Caco-2 (cell line): ENCODE measurements around the gene SCGB2A2. TPM values are rescaled to one million over a fixed set of nuclear protein-coding genes. Genes with fewer than 3 reads are reported as not detected.

Experiments used
- BruUV-seq: library from RNA; stranded (reverse); fragments of 400-500 nt; replicated peaks from 2 replicates; lab custom pipeline; 2021; lab: Mats Ljungman, UMichigan
- CTCF ChIA-PET: fragments of 300-600 bp; sonication (Branson Sonifier 250); formaldehyde crosslinking; loops from one replicate; lab custom pipeline; 2022; ENCODE audit warnings: antibody characterized with exemption; lab: Charles Lee
- POLR2A ChIA-PET: fragments of 300-600 bp; sonication (Branson Sonifier 250); formaldehyde crosslinking; loops from one replicate; lab custom pipeline; 2022; ENCODE audit warnings: antibody characterized with exemption; lab: Charles Lee
- DNase-seq, 2 experiments: peaks; one replicate each; pipeline versions ENCODE4 v3.0.0 to v3.0.0-alpha.2; 2020 to 2022
- H3K27me3 ChIP-seq: replicated peaks from 2 replicates; pipeline ENCODE4 v1.6.0; 2011; ENCODE audit warnings: low read length; ENCODE audit not compliant: control insufficient read depth, insufficient read depth
- H3K36me3 ChIP-seq: 2 replicates; pipeline ENCODE4 v1.5.1; 2011; ENCODE audit warnings: low read length; ENCODE audit not compliant: control insufficient read depth, insufficient read depth
- H3K4me1 ChIP-seq: fragments of 250-450 bp; sonication (Bioruptor Pico); 2 replicates; pipeline ENCODE4 v1.5.1; 2020; ENCODE audit warnings: mild to moderate bottlenecking
- H3K4me3 ChIP-seq: 2 replicates; pipeline ENCODE4 v1.5.1; 2011; ENCODE audit warnings: low read depth, mild to moderate bottlenecking, control low read depth, low read length
- H3K9me3 ChIP-seq: fragments of 250-450 bp; sonication (Bioruptor Pico); 2 replicates; pipeline ENCODE4 v1.5.1; 2020; ENCODE audit warnings: mild to moderate bottlenecking, moderate library complexity
- H3K27ac Mint-ChIP-seq: one replicate; pipeline ENCODE4 v1.8.0; 2022; ENCODE audit warnings: mixed read lengths; ENCODE audit not compliant: unreplicated experiment
- H3K27me3 Mint-ChIP-seq: one replicate; pipeline ENCODE4 v1.8.0; 2022; ENCODE audit warnings: mixed read lengths; ENCODE audit not compliant: insufficient read depth, unreplicated experiment
- H3K36me3 Mint-ChIP-seq: one replicate; pipeline ENCODE4 v1.8.0; 2022; ENCODE audit warnings: mild to moderate bottlenecking, mixed read lengths; ENCODE audit not compliant: insufficient read depth, unreplicated experiment
- H3K4me1 Mint-ChIP-seq: one replicate; pipeline ENCODE4 v1.8.0; 2022; ENCODE audit warnings: low read depth, mixed read lengths; ENCODE audit not compliant: unreplicated experiment
- H3K4me3 Mint-ChIP-seq: one replicate; pipeline ENCODE4 v1.8.0; 2022; ENCODE audit warnings: mild to moderate bottlenecking, moderate library complexity, mixed read lengths; ENCODE audit not compliant: unreplicated experiment
- H3K9me3 Mint-ChIP-seq: one replicate; pipeline ENCODE4 v1.8.0; 2022; ENCODE audit warnings: mixed read lengths; ENCODE audit not compliant: unreplicated experiment
- CTCF ChIP-seq, 2 experiments: fragments of 200-600 bp in 1 of 2; IDR thresholded peaks; 1 replicate in 1 of 2; 2 replicates in 1 of 2; pipeline versions ENCODE4 v1.5.1 to v1.8.0; 2011 to 2022; ENCODE audit warnings: antibody characterized with exemption in 1 of 2, control low read depth in 1 of 2, inconsistent platforms in 1 of 2, low read depth in 1 of 2, low read length in 1 of 2, mild to moderate bottlenecking in 1 of 2, moderate library complexity in 1 of 2; ENCODE audit not compliant: insufficient read depth in 1 of 2, severe bottlenecking in 1 of 2, unreplicated experiment in 1 of 2
- intact Hi-C: fragments of 100-400 bp; cut with micrococcal nuclease; formaldehyde crosslinking; loops from one replicate; pipeline ENCODE4 v1.10.0; 2022; ENCODE audit not compliant: unreplicated experiment
- total RNA-seq: library from RNA; stranded (reverse); gene quantifications from 2 replicates; pipeline ENCODE4 v1.2.3, GENCODE V29; 2022

SCGB2A2 gene
- total RNA-seq, 1 experiment from 2014 or later = not detected

GRCh38 chr11:62238151-62238550 is 31.8 kb upstream of the SCGB2A2 start:
- no TSS peak for BruUV-seq
- Mint-ChIP-seq H3K4me3 (no peak overlapping the region), H3K36me3 (no peaks in the 10 kb centered on the region), H3K27me3 (peaks cover 18% of the 10 kb centered on the region), H3K27ac (no peak overlapping the region), H3K4me1 (no peaks in the 10 kb centered on the region), H3K9me3 (peaks cover 9% of the 10 kb centered on the region)
- Histone ChIP-seq H3K4me1 (no peaks in the 10 kb centered on the region), H3K27me3 (no peaks in the 10 kb centered on the region), H3K9me3 (no peaks in the 10 kb centered on the region), H3K4me3 (no peak overlapping the region), H3K36me3 (no peaks in the 10 kb centered on the region)
- ChIA-PET CTCF (no interaction called here), POLR2A (no interaction called here)
- intact Hi-C loops = no loop called here
- DNase-seq = no peak
- no peak for TF ChIP-seq CTCF (IDR thresholded peaks at IDR 0.05; ENCODE audit: insufficient read depth in 1 of 2, low read depth in 1 of 2, low read length in 1 of 2, severe bottlenecking in 1 of 2, unreplicated experiment in 1 of 2)

GRCh38 chr11:62241095-62241494 is 28.9 kb upstream of the SCGB2A2 start:
- peaks cover 14% of the 10 kb centered on the region for H3K27me3 Mint-ChIP-seq
- intact Hi-C loops = no loop called here
- TF ChIP-seq CTCF (IDR thresholded peaks at IDR 0.05; ENCODE audit: insufficient read depth in 1 of 2, low read depth in 1 of 2, low read length in 1 of 2, severe bottlenecking in 1 of 2, unreplicated experiment in 1 of 2) = no peak
- ChIA-PET CTCF (interaction anchor here (1.2 kb wide), 1 partner anchor 69 kb away, joined by 3 read pairs; no protein-coding TSS in a partner anchor), POLR2A (no interaction called here)
- no peak overlapping the region for H3K4me3 Mint-ChIP-seq
- no peaks in the 10 kb centered on the region for H3K9me3 ChIP-seq
- H3K4me1 ChIP-seq = no peaks in the 10 kb centered on the region
- peaks cover 9% of the 10 kb centered on the region for H3K9me3 Mint-ChIP-seq
- no peaks in the 10 kb centered on the region for H3K36me3 ChIP-seq
- DNase-seq = no peak
- H3K27me3 ChIP-seq = no peaks in the 10 kb centered on the region
- no peak overlapping the region for H3K27ac Mint-ChIP-seq
- no peaks in the 10 kb centered on the region for H3K36me3 Mint-ChIP-seq
- H3K4me3 ChIP-seq = no peak overlapping the region
- BruUV-seq = no TSS peak
- no peaks in the 10 kb centered on the region for H3K4me1 Mint-ChIP-seq

GRCh38 chr11:62242021-62242420 is 27.9 kb upstream of the SCGB2A2 start, which contains the start of gene SCGB1D2:
TSS of gene SCGB1D2 (plus strand) at chr11:62242239. CDS start at chr11:62242308, 69 bp downstream.
- H3K4me1 ChIP-seq = no peaks in the 10 kb centered on the region
- DNase-seq = no peak
- H3K9me3 Mint-ChIP-seq = peaks cover 9% of the 10 kb centered on the region
- no peak within 1 kb of the TSS for H3K27ac Mint-ChIP-seq
- ChIA-PET POLR2A (no interaction called here), CTCF (interaction anchor here (1.2 kb wide), 1 partner anchor 68 kb away, joined by 3 read pairs; no protein-coding TSS in a partner anchor)
- intact Hi-C loops = no loop called here
- H3K4me3 ChIP-seq = no peak within 1 kb of the TSS
- no peaks in the 10 kb centered on the region for H3K36me3 ChIP-seq
- BruUV-seq = no TSS peak
- peaks cover 14% of the 10 kb centered on the region for H3K27me3 Mint-ChIP-seq
- no peaks in the 10 kb centered on the region for H3K27me3 ChIP-seq
- H3K9me3 ChIP-seq = no peaks in the 10 kb centered on the region
- no peak within 1 kb of the TSS for H3K4me3 Mint-ChIP-seq
- no peaks in the 10 kb centered on the region for H3K36me3 Mint-ChIP-seq
- H3K4me1 Mint-ChIP-seq = no peaks in the 10 kb centered on the region
- no peak for TF ChIP-seq CTCF (IDR thresholded peaks at IDR 0.05; ENCODE audit: insufficient read depth in 1 of 2, low read depth in 1 of 2, low read length in 1 of 2, severe bottlenecking in 1 of 2, unreplicated experiment in 1 of 2)
